Activated CD8-positive, alpha-beta memory T cell treated with anti-CD3 and anti-CD28 coated beads, Interleukin-2, amount 50 U/mL, for 1 hour (primary cell): ENCODE measurements around the gene CDC42BPA.
"Not testable (repeated sequence)": the region's sequence is repeated elsewhere in the genome, so short reads cannot be mapped to it uniquely, and the experiment has no call there.

Source experiments
- DNase-seq: peaks from one replicate; pipeline ENCODE4 v3.0.0-alpha.2; 2020; ENCODE audit errors: extremely low read depth

The CDC42BPA gene

DNA sequence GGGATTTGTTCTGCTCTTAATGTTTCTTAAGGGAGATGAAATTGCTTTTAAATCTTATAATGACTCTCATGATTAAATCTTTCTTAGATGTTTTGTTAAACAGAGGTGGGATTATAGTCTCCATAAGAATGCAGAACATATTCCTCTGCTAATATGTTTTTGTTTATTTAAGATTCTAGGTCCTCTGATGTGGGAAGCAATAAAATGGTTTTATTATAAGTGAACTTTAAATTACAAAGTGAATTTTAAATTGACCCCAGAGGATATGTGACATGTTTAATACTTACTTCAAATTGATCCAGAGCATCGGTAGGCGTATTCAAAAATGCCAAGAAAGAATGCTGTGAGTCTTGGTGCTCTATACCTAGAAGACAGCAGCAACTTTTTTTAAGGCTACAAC, 248.8 kb downstream of the CDC42BPA start:
- DNase-seq: no peak

DNA sequence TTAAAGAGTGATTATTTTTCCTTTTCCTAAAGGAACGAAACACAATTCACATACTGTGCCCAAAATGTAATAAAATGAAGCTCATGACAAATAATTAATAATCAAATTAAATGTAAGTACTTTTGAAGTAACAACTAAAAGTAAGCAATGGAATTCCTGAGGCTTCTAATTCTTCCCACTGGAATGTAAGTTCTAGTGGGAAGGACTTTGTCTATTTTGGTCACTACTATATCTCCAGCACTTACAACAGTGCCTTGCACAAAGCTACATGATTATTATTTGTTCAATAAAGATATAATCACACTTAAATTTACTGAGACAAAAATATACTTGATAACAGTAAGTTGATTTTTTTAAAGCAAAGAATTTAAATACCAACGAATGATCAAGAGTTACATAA, 249.4 kb downstream of the CDC42BPA start:
- no peak for DNase-seq

DNA sequence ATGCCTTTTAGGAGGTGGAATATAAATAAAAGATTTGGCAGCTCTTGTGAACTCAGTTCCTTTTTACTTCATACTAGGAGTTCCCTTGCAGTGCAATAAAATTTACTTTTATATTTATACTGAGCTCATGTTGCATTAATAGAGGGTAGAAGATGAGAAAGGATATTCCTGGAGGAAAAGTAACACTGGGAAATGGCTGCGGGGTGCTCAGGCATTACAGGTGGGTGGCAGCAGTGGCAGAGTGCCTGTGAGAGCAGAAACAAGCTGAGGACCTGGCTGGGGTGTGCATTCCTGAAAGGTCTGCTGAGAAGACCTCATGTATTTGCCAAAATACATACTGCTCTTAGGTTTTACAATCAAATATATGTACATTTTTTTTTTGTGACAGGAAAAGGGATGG, 251.3 kb downstream of the CDC42BPA start:
- no peak for DNase-seq

DNA sequence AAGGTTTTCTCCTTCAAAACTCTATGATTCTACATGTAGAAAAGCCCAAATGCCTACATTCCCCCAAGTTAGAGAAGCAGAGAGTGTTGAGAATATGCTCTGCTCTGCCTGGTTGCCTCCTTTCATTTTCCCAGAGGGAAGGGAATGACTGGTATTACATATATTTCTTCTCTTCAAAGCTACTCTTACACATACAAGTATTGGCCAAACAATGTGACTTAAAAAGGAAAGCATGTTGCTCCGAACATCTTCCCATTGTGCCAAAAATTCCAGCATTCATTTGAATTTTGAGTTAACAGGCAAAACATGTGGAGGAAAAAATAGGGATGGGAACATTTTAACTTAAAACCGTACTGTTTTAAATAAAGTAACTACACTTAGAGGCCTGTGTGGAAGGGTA, 253.0 kb downstream of the CDC42BPA start:
- no peak for DNase-seq

DNA sequence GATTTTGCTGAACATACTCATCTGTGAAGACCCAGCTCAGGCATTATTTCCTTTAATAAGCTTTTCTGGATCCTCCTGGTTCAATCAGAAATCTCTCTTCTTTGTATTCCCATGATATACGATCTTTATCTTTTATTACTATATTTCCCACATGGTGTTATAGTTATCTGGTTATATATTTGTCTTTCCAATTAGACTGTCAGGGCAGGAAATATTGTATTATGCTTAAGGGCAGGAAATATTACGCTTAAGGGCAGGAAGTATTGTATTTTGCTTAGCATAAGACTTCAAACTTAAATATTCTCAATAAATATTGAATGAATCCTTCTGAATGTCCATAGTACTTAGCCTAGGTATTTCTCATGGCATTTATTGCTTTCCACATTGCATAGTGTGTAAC, 256.0 kb downstream of the CDC42BPA start:
- DNase-seq: no peak

DNA sequence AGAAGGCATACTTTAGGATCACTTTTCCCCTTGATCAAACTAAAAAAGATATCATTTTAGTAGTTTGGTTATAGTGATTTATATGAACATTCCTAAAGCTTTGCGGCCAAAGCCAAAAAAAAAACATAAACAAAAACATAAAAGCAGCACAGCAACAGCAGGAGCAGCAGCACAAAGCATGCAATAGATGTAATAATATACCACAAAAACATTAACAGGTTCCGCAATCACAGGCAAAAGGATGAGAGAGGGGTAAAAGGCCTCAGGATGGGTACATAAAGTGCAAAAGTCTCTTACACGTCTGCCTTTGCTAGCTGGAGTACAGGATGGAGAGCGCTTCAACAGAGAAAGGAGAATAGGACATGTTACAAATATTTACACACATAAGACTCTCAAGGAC, 259.2 kb downstream of the CDC42BPA start:
- DNase-seq: no peak

DNA sequence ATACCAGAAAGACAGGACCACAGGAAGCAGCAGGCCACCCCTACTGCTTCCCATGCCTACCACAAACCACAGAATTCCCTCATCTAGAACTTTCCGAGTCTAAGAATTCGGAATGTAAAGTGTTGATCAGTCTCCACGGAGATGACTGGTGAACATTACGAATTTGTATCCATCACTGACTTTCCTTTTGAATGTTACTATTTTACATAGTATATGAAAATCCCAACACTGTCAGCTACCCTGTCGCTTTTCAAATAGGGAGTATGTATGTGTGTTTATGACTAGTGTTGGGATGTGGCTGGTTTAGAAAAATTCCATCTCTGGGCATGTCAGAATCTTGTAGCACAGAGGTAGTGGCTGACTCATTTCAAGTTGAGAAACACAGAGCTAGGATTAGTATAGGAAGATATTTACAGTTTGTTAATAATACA, 260.0 kb downstream of the CDC42BPA start:
- no peak for DNase-seq

DNA sequence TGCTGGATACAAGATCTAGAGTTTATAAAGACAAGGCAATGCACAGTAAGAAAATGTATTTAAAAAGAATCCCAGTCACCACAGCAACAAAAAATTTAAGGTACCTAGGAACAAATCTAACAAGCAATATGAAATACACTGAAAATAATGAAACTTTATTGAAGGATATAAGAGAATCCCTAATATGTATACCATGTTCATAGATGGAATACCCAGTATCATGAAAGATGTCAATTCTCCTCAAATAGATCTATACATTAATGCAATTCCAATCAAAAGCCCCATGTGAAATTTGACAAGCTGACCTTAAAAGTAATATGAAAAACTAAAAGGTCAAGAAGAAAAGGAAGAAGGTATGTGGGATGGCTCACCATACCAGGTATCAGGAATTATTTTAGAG, 269.0 kb downstream of the CDC42BPA start:
- no peak for DNase-seq

DNA sequence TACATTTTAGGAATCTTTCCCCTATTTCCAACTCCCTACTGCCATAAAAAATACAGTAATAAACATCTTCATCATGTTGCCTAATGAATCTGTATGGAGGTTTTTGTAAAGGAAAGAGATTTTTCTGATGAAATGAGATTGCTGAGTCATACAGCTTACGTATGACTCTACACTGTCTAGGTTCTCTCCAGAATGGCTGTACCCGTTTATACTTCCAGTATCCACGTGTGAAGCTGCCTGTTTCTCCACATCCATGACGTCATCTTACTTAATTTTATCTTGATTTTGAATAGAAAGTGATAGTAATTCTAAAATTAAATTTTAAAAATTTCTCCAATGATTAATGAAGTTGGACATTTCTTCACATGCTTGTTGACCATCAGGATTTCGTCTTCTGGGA, 274.5 kb downstream of the CDC42BPA start:
- DNase-seq: no peak

DNA sequence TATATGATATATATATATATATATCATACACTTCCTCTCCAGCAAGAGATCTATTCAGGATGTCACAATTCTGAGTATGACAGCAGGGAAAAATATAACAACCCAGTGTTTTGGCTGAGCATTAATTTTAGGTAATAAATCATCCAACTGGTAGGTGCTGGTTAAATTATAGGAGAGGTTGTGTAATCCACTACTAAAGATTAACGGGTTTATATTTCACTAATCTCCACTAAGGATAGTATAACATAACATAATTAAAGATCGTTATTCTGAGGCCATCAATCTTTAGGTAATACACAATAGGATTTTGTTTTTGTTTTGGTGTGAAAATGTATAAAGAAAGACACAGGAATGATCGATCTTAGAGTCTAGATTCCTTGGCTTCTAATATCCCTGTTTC, 276.0 kb downstream of the CDC42BPA start:
- DNase-seq: no peak

DNA sequence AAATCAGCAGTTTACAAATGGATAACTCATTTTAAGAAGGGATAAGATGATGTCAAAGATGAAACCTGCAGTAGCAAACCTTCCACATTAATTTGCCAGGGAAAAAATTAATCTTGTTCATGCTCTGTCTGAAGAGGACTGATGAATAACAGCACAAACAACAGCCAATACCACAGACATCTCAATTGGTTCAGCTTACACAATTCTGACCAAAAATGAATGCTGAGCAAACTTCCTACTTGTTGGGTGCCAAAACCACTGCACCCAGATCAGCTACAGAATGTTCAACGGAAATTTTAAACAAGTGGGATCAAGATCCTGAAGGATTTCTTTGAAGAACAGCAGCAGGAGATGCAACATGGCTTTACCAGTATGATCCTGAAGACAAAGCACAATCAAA, 279.9 kb downstream of the CDC42BPA start:
- no peak for DNase-seq

DNA sequence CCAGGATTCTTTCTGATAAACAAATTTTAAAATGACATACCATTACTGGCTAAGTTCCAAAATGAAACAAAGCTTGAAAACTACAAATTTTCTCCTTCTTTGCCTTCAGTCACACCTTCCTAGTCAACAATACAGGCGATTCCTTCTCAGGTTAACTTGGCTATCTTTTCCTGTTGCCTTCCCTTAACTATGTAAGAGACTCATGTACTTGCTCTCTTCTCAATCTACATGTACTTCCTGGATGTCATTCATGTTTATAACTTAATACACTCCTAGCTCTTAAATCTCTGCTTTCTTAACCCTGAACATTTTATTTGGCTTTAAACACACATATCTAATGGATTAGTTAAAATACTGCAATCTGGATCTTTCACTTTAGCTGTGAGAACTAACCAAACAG, 281.2 kb downstream of the CDC42BPA start:
- DNase-seq: no peak

DNA sequence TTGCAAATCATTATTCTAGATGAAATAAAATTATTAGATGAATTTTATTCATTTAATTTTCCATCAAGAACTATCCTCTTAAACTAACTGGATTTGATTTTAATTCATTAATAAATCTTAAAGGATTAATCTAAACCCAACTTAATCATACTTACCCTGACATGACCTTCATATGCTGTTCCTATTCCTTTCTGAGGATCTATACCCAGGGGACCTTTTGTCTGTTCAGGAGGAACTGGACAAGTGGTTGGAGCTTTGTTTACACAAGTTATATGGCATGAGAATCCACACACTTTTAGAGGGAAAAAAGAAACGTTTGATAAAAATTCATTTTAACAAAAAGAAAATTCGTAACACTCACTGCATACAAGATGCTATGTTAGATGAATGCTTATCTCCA, 283.0 kb downstream of the CDC42BPA start:
- no peak for DNase-seq

DNA sequence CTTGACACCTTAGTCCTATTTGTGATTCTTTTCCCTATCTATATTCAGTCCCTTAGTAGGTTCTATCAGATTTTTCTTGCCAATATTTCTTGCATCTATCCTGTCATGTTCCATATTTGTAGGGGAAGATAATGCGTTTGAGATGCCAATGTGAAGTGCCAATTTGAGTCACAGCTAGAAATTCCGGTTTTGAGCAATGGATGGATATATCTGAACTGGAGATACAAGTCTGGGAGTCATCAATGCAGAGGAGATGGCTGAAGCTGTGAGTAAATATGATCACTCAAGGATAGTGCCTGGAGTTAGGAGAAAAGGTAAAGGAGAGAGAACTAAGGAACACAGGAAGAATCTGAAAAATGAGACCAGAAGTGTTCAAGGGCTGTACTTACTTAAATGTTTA, 284.4 kb downstream of the CDC42BPA start:
- no peak for DNase-seq

DNA sequence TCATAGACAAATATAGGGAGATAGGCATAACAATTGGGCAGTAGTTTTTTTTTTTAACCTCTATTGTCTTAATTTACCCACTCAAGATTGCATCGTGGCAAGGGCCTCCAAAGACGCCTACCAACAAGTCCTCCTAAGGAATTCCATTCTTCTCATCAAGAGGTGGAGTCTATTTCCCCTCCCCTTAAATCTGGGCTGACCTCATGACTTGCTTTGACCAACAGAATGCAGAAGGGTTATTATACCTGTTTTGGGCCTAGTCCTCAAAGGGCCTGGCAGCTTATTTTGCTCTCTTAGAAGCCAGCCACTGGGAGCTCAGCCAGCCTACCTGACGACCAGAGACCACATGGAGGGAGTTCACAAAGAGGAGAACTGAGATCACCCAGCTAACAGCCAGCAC, 285.9 kb downstream of the CDC42BPA start:
- DNase-seq: no peak

DNA sequence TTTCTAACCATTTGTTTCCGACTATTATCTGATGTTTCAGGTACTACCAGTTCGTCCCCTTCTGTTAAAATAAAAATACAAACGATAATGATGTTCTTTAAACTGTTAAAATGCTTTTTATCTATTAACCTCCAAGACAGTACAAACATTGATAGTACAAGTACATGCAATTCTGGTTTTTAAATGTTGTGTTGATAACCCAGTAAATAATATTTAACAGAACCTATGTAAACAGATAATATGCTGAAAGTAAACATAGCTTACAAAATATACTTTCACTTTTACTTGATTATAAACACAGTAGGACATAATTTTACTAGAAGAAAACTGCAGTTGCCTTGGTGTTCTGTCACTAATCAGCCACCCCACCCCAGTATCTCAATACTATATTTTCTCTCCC, 301.3 kb downstream of the CDC42BPA start:
- no peak for DNase-seq

DNA sequence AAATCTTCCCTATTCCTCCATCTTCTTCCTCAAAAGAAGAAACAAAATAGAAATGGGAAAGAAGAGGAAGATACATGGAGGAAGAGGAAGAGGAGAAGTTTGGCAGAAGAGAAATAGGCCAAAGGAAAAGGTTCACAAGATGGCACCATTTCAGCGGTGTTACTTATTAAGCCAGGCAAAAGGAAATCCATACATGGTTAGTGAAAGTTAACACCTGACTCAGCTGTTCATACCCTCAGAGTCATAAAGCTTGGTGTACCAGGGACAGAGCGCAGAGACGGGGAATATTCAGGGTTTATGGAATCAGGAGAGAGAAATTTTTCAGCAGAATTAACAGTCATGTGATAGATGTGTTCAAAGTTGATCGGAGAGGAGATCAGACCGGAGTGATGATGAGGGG, 307.6 kb downstream of the CDC42BPA start:
- no peak for DNase-seq

DNA sequence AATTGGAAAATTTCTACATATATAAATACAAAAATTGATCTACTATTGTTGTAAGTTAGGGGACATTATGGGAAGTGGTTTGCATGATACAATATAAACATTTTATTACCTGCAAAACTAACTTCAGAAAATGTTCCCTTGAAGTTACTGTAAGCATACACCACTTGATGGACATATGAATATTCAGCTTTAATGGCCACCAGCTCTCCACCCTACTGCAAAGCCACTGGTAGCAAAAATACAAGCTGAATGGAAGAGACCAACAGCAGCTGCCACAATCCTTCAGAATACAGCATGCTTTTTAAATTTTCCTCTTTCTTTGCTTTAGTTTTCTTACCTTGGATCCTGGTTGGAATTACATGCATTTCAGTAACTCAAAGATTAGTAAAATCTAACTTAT, 308.4 kb downstream of the CDC42BPA start:
- DNase-seq: no peak

DNA sequence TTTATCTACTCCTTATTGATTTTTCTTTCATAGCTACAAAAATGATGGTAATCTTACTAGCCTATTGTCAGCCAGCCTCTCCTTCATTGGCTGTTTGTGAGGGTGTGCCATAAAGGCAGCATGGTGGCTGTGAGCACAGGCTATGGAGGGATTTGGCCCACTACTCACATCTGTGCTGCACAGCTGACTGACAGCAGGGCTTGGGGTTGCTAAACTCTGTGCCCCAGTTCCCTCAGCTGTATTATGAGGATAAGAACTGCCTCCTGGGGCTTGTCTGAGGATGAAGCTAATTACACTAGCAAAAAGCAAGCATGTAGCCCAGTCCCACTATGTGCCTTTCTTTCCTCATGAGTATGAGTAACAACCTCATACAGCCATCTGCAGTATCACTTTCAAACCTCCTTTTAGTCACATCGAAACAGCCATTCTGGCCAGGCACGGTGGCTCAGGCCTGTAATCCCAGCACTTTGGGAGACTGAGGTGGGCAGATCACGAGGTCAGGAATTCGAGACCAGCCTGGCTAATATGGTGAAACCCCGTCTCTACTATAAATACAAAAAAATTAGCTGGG, 312.0 kb downstream of the CDC42BPA start:
- DNase-seq: no peak

DNA sequence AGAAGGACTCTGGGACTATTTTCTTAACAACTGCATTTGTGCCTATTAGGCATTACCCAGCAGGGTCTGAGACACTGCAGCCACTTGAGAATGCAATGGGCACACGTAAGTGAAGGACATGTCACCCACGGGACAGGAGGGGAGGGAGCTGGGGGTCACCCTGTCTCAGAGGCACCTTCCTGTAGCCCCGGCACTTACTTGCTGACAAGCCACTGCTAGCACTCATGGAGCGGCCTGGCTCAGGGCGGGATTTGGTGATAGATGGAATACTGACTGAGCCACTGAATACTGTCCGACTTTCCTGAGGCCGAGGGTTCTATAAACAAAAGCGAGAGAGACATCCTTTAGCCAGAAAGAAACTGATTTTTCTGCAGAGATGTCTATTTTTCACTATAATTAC, 313.5 kb downstream of the CDC42BPA start:
- no peak for DNase-seq

DNA sequence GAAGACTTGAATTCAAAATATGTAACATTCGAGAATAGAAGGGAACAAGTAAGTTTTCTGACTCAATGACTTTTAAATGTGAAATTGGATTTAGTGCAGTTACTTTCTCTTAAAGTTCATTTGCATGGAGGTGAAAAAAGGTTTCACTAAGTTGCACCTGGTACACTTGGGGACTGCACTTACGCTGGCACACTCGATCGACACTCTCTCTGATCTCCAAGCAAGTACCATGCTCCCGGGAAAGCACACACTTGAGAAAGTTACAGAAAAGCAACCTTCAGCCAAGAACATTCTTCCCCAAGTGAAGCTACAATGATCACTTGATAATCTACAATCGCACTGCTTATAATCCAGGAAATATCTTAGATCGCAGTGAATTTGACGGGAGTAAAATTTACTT, 315.1 kb downstream of the CDC42BPA start:
- no peak for DNase-seq

DNA sequence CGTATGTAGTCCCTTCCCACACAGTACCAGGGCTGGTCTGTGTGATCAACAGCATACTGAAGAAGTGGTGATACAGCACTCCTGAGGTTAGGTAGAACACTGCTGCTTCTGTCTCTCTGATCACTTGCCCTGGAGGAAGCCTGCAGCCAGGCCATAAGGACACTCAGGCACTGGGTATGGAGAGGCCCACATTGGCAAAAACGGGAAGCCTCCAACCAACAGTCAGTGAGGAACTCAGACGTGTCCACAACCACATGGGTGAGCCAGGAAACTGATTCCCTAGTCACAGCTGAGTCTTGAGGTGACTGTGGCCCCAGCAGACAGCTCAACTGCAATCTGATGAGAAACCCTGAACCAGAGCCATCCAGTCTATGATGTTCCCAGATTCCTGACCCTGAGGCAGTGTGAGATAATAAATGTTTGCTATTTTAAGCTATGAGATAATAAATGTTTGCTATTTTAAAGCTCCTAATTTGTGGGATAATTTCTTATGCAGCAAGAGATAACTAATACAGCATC, 315.7 kb downstream of the CDC42BPA start:
- no peak for DNase-seq

DNA sequence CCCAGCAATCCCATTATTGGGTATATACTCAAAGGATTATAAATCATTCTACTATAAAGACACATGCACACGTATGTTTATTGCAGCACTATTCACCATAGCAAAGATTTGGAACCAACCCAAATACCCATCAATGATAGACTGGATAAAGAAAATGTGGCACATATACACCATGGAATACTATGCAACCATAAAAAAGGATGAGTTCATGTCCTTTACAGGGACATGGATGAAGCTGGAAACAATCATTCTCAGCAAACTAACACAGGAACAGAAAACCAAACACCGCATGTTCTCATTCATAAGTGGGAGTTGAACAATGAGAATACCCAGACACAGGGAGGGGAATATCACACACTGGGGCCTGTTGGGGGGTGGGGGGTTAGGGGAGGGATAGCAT, 318.7 kb downstream of the CDC42BPA start:
- not testable (repeated sequence) for DNase-seq
